ENCODE measurements around the gene TOR2A. TPM values are rescaled to one million over a fixed set of nuclear protein-coding genes. Genes with fewer than 3 reads are reported as not detected.

Gene TOR2A
- total and polyA plus RNA-seq, 9 of the 15 experiments (the other 6 are each of a cell fraction or from before 2014, with no cell fraction given) = 0.80 to 25.9 (median 11.1) TPM

DNA sequence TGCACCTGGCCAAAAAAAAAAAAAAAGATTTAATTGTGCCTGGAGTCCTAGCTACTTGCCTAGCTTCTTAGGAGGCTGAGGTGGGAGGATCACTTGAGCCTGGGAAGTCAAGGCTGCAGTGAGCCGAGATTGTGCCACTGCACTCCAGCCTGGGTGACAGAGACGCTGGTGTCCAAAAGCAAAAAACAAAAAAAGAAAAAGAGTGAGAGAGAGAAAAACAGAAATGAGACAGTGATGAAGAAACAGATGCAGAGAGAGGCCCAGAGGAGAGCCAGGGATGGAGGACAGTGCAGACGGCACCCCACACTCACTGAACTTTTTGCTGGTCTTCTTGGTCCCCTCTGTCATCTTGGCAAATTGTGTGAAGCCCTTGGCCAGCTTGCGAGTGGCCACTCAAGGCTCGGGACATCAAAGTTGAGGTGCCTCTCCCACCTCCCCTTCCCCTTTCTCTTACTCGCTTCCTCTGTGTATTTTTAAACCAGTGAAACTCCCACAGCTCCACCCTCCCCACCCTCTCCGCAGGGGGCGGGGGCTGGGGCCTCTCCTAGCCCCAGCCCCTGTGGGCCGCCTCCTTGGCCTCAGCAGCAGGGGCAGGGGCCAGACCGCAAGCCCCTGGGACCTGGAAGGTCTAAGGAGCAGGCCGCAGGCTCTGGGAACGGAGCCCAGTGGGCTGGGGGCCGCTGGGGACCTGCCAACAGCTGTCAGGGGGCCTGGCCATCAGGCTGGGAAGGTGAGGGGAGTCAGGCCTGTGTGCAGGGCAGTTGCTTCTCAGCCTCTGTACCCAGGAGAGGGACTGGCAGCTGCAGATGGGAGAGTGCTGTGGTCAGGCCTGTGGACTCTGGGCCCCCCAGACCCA lies 43.4 kb upstream of the TOR2A start, which contains the start of gene SH2D3C (continued):
- TF ChIP-seq MYC (IDR thresholded peaks at IDR 0.05; ENCODE audit: low read depth, low read length) = no peak
- no peak for TF ChIP-seq MYC (CRISPR knock-in tag; IDR thresholded peaks at IDR 0.05; ENCODE audit: borderline replicate concordance, low read depth)
- TF ChIP-seq KDM5B (IDR thresholded peaks at IDR 0.05; ENCODE audit: insufficient replicate concordance, low read depth, low read length) = peak; percentile 24
- TF ChIP-seq ZNF384 (IDR thresholded peaks at IDR 0.05; ENCODE audit: low read depth, low read length) = no peak
- no peak for TF ChIP-seq KLF10 (CRISPR knock-in tag; IDR thresholded peaks at IDR 0.05)
- no peak for TF ChIP-seq TRIM28 (IDR thresholded peaks at IDR 0.05)
- TF ChIP-seq PHB2 (IDR thresholded peaks at IDR 0.05; ENCODE audit: low read depth) = no peak
- TF ChIP-seq, protein P1, sequence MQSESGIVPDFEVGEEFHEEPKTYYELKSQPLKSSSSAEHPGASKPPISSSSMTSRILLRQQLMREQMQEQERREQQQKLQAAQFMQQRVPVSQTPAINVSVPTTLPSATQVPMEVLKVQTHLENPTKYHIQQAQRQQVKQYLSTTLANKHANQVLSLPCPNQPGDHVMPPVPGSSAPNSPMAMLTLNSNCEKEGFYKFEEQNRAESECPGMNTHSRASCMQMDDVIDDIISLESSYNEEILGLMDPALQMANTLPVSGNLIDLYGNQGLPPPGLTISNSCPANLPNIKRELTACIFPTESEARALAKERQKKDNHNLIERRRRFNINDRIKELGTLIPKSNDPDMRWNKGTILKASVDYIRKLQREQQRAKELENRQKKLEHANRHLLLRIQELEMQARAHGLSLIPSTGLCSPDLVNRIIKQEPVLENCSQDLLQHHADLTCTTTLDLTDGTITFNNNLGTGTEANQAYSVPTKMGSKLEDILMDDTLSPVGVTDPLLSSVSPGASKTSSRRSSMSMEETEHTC (IDR thresholded peaks at IDR 0.05) = no peak
- no peak for TF ChIP-seq HNRNPK (IDR thresholded peaks at IDR 0.05; ENCODE audit: low read depth, low read length, poor library complexity, severe bottlenecking)
- TF ChIP-seq, protein P2, sequence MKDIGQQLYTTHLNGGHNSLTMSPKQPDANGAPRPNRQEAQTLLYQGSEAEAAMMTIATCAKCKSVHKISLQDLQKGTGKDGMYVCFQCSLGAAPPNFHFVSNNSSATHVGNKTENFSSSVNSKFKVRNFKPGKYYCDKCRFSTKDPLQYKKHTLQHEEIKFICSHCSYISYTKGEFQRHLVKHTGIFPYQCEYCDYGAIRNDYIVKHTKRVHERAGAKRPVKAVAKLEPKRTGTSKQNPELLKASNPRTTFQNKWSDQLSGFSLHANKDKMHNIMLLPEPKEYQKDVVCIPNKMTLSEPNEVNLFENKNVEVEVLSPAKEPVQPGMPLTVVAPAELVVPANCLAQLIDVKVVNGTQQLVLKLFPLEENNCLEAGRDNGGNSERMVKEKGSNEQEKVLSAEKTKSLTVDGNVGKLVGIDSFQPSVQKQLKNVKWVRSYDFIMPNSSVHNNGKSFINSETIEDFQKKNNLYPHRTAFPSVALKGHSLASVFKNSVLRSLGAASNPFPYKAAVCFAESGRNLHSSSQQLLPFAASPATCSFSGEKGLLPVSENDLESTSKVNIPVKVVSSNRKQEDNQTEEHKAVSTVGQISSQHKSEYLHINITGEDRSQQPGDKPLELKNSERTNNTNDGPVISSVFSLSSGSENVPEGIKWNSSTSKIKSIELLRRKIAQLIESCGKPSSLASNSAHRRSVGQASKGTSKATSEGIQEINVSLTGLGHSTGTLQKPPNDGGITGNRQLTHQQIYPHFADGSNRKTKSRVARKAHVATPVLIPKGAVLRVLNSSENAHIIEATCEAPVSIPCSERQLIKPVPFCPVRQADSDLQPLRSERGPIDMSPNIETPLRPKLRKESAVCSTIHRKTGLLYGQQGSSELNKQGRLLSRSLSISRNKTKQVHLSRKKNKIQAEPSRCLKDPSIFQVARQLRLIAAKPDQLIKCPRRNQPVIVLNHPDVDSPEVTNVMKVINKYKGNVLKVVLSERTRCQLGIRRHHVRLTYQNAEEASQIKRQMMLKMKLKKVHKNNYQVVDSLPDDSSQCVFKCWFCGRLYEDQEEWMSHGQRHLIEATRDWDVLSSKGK (CRISPR knock-in tag; IDR thresholded peaks at IDR 0.05) = no peak
- peak in 1 of 2 experiments; percentile 57; a peak in 1 of 4 replicates for TF ChIP-seq MAZ (CRISPR knock-in tag; conservative IDR thresholded peaks at IDR 0.05 in 1 of 2, IDR thresholded peaks at IDR 0.05 in 1 of 2)
- TF ChIP-seq FOXP1 (CRISPR knock-in tag; IDR thresholded peaks at IDR 0.05) = no peak
- no peak for TF ChIP-seq HLTF (IDR thresholded peaks at IDR 0.05)
- TF ChIP-seq ZNF507 (tag; conservative IDR thresholded peaks at IDR 0.05) = no peak
- no peak for TF ChIP-seq NFXL1 (CRISPR knock-in tag; IDR thresholded peaks at IDR 0.05)
- TF ChIP-seq BDP1 (IDR thresholded peaks at IDR 0.05; ENCODE audit: insufficient read depth, insufficient read length) = no peak
- TF ChIP-seq, protein P3, sequence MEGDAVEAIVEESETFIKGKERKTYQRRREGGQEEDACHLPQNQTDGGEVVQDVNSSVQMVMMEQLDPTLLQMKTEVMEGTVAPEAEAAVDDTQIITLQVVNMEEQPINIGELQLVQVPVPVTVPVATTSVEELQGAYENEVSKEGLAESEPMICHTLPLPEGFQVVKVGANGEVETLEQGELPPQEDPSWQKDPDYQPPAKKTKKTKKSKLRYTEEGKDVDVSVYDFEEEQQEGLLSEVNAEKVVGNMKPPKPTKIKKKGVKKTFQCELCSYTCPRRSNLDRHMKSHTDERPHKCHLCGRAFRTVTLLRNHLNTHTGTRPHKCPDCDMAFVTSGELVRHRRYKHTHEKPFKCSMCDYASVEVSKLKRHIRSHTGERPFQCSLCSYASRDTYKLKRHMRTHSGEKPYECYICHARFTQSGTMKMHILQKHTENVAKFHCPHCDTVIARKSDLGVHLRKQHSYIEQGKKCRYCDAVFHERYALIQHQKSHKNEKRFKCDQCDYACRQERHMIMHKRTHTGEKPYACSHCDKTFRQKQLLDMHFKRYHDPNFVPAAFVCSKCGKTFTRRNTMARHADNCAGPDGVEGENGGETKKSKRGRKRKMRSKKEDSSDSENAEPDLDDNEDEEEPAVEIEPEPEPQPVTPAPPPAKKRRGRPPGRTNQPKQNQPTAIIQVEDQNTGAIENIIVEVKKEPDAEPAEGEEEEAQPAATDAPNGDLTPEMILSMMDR (IDR thresholded peaks at IDR 0.05 in 2 of 3, conservative IDR thresholded peaks at IDR 0.05 in 1 of 3; ENCODE audit: insufficient read depth in 2 of 3, low read depth in 1 of 3, low read length in 3 of 3) = no peak
- TF ChIP-seq STAT5B (CRISPR knock-in tag; IDR thresholded peaks at IDR 0.05) = no peak
- TF ChIP-seq ZBTB7A (IDR thresholded peaks at IDR 0.05; ENCODE audit: borderline replicate concordance, control insufficient read depth, low read depth, low read length) = peak; percentile 64; the same call in 1 of the 2 replicates
- 0 out of 2 replicates have a peak, but pooled peaks have one; percentile 36 for TF ChIP-seq NBN (IDR thresholded peaks at IDR 0.05; ENCODE audit: low read depth)
- TF ChIP-seq ELF1 (tag; IDR thresholded peaks at IDR 0.05) = no peak
- TF ChIP-seq CBX5 (IDR thresholded peaks at IDR 0.05; ENCODE audit: borderline replicate concordance, low read depth) = no peak
